ENCODE measurements around the gene PHLPP1.

GRCh38 chr18:62807396-62807795 is 92.1 kb downstream of the PHLPP1 start:
- TF ChIP-seq CTCF (IDR thresholded peaks at IDR 0.05) (no peak), EP300 (IDR thresholded peaks at IDR 0.05) (no peak), POLR2A (IDR thresholded peaks at IDR 0.05) (no peak), POLR2AphosphoS5 (IDR thresholded peaks at IDR 0.05) (no peak)

All from suprapubic skin (tissue), 4 donors.